ENCODE measurements around the gene RASD2. TPM values are rescaled to one million over a fixed set of nuclear protein-coding genes. Genes with fewer than 3 reads are reported as not detected.

Gene RASD2
- total and polyA plus RNA-seq, 2 experiments from 2014 or later = 1.2 to 3.6 TPM

DNA sequence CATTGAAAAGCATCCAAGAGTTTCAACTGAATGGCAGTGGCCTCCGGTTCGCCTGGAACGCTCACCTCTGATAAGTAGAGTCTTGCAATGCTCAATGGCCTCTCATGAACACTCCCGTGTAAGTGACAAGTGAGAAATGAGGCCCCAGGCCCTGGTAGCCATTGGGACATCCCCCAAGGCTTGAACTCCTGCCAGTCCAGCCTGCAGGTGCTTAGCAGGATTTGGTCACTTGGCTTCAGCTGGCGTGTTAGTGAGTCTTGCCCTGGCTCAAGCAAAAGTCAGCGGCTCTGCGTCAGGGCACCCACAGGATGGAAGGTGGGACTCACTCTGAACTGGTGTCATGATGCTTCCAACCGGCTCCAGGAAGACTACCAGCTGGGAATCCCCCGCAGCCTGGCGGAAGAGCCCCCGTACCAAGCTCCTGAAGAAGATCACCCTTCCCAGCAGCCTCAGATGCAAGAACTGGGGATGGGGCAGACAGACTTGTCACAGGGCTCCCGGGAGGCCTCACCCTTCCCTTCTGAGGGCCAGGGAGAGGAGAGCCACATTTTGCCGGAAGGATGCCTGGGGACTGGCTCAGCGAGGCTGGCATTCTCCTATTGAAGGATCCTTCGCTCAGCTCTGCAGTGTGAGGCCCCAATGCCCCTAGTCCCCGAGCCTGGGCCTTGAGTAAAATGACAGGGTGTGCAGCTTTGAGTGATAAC lies 57.2 kb downstream of the RASD2 start:
- no peak overlapping the region for H3K4me3 Mint-ChIP-seq
- ATAC-seq (no peak), DNase-seq (ENCODE audit: low spot score) (no peak)
- H2AFZ ChIP-seq = no peak overlapping the region
- peaks cover 9% of the 10 kb centered on the region; the same call in 1 of the 2 replicates for H3F3A ChIP-seq (replicated peaks; ENCODE audit: low read depth)
- H3K4me3 ChIP-seq = no peak overlapping the region
- no peaks in the 10 kb centered on the region for H3K36me3 ChIP-seq (ENCODE audit: insufficient read depth)
- H3K27ac ChIP-seq (ENCODE audit: low read depth) = no peak overlapping the region
- no peaks in the 10 kb centered on the region for H3K9me2 ChIP-seq (ENCODE audit: insufficient read depth)
- peaks cover 12% of the 10 kb centered on the region for H3K27me3 Mint-ChIP-seq (ENCODE audit: insufficient read depth, low read depth, poor library complexity)
- TF ChIP-seq POLR2AphosphoS5 (IDR thresholded peaks at IDR 0.05; ENCODE audit: low read depth) = no peak
- no peak for TF ChIP-seq CREB1 (CRISPR knock-in tag; IDR thresholded peaks at IDR 0.05; ENCODE audit: low read depth)
- TF ChIP-seq, protein P1, sequence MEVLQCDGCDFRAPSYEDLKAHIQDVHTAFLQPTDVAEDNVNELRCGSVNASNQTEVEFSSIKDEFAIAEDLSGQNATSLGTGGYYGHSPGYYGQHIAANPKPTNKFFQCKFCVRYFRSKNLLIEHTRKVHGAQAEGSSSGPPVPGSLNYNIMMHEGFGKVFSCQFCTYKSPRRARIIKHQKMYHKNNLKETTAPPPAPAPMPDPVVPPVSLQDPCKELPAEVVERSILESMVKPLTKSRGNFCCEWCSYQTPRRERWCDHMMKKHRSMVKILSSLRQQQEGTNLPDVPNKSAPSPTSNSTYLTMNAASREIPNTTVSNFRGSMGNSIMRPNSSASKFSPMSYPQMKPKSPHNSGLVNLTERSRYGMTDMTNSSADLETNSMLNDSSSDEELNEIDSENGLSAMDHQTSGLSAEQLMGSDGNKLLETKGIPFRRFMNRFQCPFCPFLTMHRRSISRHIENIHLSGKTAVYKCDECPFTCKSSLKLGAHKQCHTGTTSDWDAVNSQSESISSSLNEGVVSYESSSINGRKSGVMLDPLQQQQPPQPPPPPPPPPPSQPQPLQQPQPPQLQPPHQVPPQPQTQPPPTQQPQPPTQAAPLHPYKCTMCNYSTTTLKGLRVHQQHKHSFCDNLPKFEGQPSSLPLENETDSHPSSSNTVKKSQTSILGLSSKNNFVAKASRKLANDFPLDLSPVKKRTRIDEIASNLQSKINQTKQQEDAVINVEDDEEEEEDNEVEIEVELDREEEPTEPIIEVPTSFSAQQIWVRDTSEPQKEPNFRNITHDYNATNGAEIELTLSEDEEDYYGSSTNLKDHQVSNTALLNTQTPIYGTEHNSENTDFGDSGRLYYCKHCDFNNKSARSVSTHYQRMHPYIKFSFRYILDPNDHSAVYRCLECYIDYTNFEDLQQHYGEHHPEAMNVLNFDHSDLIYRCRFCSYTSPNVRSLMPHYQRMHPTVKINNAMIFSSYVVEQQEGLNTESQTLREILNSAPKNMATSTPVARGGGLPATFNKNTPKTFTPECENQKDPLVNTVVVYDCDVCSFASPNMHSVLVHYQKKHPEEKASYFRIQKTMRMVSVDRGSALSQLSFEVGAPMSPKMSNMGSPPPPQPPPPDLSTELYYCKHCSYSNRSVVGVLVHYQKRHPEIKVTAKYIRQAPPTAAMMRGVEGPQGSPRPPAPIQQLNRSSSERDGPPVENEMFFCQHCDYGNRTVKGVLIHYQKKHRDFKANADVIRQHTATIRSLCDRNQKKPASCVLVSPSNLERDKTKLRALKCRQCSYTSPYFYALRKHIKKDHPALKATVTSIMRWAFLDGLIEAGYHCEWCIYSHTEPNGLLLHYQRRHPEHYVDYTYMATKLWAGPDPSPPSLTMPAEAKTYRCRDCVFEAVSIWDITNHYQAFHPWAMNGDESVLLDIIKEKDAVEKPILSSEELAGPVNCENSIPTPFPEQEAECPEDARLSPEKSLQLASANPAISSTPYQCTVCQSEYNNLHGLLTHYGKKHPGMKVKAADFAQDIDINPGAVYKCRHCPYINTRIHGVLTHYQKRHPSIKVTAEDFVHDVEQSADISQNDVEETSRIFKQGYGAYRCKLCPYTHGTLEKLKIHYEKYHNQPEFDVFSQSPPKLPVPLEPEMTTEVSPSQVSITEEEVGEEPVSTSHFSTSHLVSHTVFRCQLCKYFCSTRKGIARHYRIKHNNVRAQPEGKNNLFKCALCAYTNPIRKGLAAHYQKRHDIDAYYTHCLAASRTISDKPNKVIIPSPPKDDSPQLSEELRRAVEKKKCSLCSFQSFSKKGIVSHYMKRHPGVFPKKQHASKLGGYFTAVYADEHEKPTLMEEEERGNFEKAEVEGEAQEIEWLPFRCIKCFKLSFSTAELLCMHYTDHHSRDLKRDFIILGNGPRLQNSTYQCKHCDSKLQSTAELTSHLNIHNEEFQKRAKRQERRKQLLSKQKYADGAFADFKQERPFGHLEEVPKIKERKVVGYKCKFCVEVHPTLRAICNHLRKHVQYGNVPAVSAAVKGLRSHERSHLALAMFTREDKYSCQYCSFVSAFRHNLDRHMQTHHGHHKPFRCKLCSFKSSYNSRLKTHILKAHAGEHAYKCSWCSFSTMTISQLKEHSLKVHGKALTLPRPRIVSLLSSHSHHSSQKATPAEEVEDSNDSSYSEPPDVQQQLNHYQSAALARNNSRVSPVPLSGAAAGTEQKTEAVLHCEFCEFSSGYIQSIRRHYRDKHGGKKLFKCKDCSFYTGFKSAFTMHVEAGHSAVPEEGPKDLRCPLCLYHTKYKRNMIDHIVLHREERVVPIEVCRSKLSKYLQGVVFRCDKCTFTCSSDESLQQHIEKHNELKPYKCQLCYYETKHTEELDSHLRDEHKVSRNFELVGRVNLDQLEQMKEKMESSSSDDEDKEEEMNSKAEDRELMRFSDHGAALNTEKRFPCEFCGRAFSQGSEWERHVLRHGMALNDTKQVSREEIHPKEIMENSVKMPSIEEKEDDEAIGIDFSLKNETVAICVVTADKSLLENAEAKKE (CRISPR knock-in tag; IDR thresholded peaks at IDR 0.05) = no peak
- no peak for TF ChIP-seq ZNF114 (CRISPR knock-in tag; IDR thresholded peaks at IDR 0.05)
- TF ChIP-seq, protein P2, sequence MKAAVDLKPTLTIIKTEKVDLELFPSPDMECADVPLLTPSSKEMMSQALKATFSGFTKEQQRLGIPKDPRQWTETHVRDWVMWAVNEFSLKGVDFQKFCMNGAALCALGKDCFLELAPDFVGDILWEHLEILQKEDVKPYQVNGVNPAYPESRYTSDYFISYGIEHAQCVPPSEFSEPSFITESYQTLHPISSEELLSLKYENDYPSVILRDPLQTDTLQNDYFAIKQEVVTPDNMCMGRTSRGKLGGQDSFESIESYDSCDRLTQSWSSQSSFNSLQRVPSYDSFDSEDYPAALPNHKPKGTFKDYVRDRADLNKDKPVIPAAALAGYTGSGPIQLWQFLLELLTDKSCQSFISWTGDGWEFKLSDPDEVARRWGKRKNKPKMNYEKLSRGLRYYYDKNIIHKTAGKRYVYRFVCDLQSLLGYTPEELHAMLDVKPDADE (IDR thresholded peaks at IDR 0.05) = no peak
- H3K36me3 Mint-ChIP-seq (ENCODE audit: low read depth) = no peaks in the 10 kb centered on the region
- no peaks in the 10 kb centered on the region for H4K20me1 ChIP-seq (replicated peaks; ENCODE audit: insufficient read depth)
- no peak overlapping the region for H3K4me2 ChIP-seq
- H3K4me1 Mint-ChIP-seq = no peaks in the 10 kb centered on the region; the same call in 2 of the 3 replicates
- no peaks in the 10 kb centered on the region for H3K27me3 ChIP-seq (ENCODE audit: insufficient read depth)
- no peaks in the 10 kb centered on the region for H3K79me2 ChIP-seq (replicated peaks; ENCODE audit: insufficient read depth)
- no peaks in the 10 kb centered on the region; the same call in 2 of the 3 replicates for H3K9me3 Mint-ChIP-seq
- H3K4me1 ChIP-seq (ENCODE audit: insufficient read depth) = peaks cover 2% of the 10 kb centered on the region
- H3K27ac Mint-ChIP-seq = no peak overlapping the region

Measured in GM23338 (cell line).